Stomach (tissue), 9 donors: ENCODE data around the gene GNAO1. TPM values are rescaled to one million over a fixed set of nuclear protein-coding genes. Genes with fewer than 3 reads are reported as not detected.

Experiments used
- DNase-seq, 2 donors: peaks; one replicate each; pipeline versions ENCODE4 v3.0.0 to v3.0.0-alpha.2; 2013 to 2019
- H3K27ac ChIP-seq, 5 donors: fragments of 200-600 bp in 4 of 5; sonication (generic) in 4 of 5; one replicate each; pipeline ENCODE4 v1.5.1; 2013 to 2019; ENCODE audit warnings: mild to moderate bottlenecking in 1 of 5, moderate library complexity in 1 of 5
- H3K27me3 ChIP-seq, 3 donors: fragments of 200-600 bp; sonication (generic); one replicate each; pipeline ENCODE4 v1.5.1; 2017 to 2019; ENCODE audit warnings: mixed run types in 1 of 3
- H3K36me3 ChIP-seq, 4 donors: fragments of 200-600 bp; sonication (generic); 1 replicate in 3 of 4; 2 replicates in 1 of 4; pipeline ENCODE4 v1.5.1; 2016 to 2019
- H3K4me1 ChIP-seq, 4 donors: fragments of 200-600 bp; sonication (generic); one replicate each; pipeline ENCODE4 v1.5.1; 2016 to 2019
- H3K4me3 ChIP-seq, 4 donors: fragments of 200-600 bp; sonication (generic) in 3 of 4; one replicate each; pipeline ENCODE4 v1.5.1; 2016 to 2019; ENCODE audit warnings: mild to moderate bottlenecking in 1 of 4
- H3K9me3 ChIP-seq, 4 donors: fragments of 200-600 bp; sonication (generic); one replicate each; pipeline ENCODE4 v1.5.1; 2016 to 2019
- CTCF ChIP-seq, 7 experiments: fragments of 450-650 bp in 4 of 7; fragments of 200-600 bp in 3 of 7; sonication (generic) in 3 of 7; IDR thresholded peaks; one replicate each; pipeline ENCODE4 v1.5.1; 2016 to 2019; ENCODE audit warnings: antibody characterized with exemption in 7 of 7, control low read depth in 2 of 7, mild to moderate bottlenecking in 1 of 7
- EP300 ChIP-seq: sonication (generic); formaldehyde crosslinking; IDR thresholded peaks from one replicate; pipeline ENCODE4 v1.6.1; 2017; ENCODE audit warnings: antibody characterized with exemption
- POLR2A ChIP-seq, 4 donors: fragments of 450-650 bp; IDR thresholded peaks; one replicate each; pipeline ENCODE4 v1.6.1; 2016; ENCODE audit warnings: antibody characterized with exemption in 4 of 4, control low read depth in 2 of 4, mild to moderate bottlenecking in 1 of 4, moderate library complexity in 1 of 4
- POLR2AphosphoS5 ChIP-seq, 3 donors: sonication (generic); formaldehyde crosslinking; IDR thresholded peaks; one replicate each; pipeline ENCODE4 v1.6.1; 2016; ENCODE audit warnings: antibody characterized with exemption in 3 of 3
- WGBS, 5 donors: extraction: QIAGEN DNeasy Blood & Tissue Kit in 3 of 5; methylation state at CpG; one replicate each; pipeline versions ENCODE4 v1.1.5 to v1.1.7; 2013 to 2018; 5-methylcytosine and 5-hydroxymethylcytosine counted together
- intact Hi-C: fragments of 100-400 bp; cut with DNase I; formaldehyde crosslinking; loops from one replicate; pipeline ENCODE4 v1.15.1; 2023; ENCODE audit warnings: low total_unique reads
- polyA plus RNA-seq, 3 donors: library from polyadenylated mRNA; stranded (reverse); fragments of 200-250 nt; gene quantifications; one replicate each; pipeline ENCODE4 v1.2.3, GENCODE V29; 2013
- total RNA-seq, 5 donors: library from RNA; depleted of rRNA; stranded (reverse); fragments of >200 nt; gene quantifications; one replicate each; pipeline versions ENCODE4 v1.1.0 to v1.2.3, GENCODE V29; 2014 to 2016
- donor health status: healthy with polysubstance abuse.
- donor health status: Bipolar disorder and iron deficiency.
- donor health status: healthy.

Gene GNAO1
- total and polyA plus RNA-seq, 8 donors = 2.3 to 42.0 (median 4.7) TPM

- H3K4me3 ChIP-seq = no peak overlapping the region
- no peaks in the 10 kb centered on the region for H3K27me3 ChIP-seq
- intact Hi-C loops = loop anchor here (10.0 kb wide), 1 partner anchor 267 kb away; no protein-coding TSS in a partner anchor
- H3K4me1 ChIP-seq = no peaks in the 10 kb centered on the region
- H3K36me3 ChIP-seq = no peaks in the 10 kb centered on the region
- H3K27ac ChIP-seq = peak overlapping the region in 1 of 5 donors; percentile 3
- WGBS, 5 donors = 43 to 74% (median 70%) methylated on average over 5 to 11 of the region's 11 CpGs
- H3K9me3 ChIP-seq = no peaks in the 10 kb centered on the region
- no peak for TF ChIP-seq POLR2AphosphoS5 (IDR thresholded peaks at IDR 0.05)
- TF ChIP-seq CTCF (IDR thresholded peaks at IDR 0.05) = no peak
- no peak for TF ChIP-seq POLR2A (IDR thresholded peaks at IDR 0.05)
- TF ChIP-seq EP300 = no peak
- DNase-seq = no peak
Observed at GRCh38 chr16:56312028-56312300, 120.7 kb downstream of the GNAO1 start.

- no peak for DNase-seq
- 87 to 95% (median 89%) methylated on average over 7 of the region's 7 CpGs for WGBS, 5 donors
- H3K4me1 ChIP-seq = no peaks in the 10 kb centered on the region
- TF ChIP-seq POLR2AphosphoS5 (IDR thresholded peaks at IDR 0.05) (no peak), POLR2A (IDR thresholded peaks at IDR 0.05) (no peak), CTCF (IDR thresholded peaks at IDR 0.05) (no peak), EP300 (no peak)
- intact Hi-C loops = loop anchor here (10.0 kb wide), 1 partner anchor 268 kb away; no protein-coding TSS in a partner anchor
- H3K27ac ChIP-seq = no peak overlapping the region
- no peaks in the 10 kb centered on the region for H3K9me3 ChIP-seq
- H3K4me3 ChIP-seq = no peak overlapping the region
- H3K36me3 ChIP-seq = no peaks in the 10 kb centered on the region
- no peaks in the 10 kb centered on the region for H3K27me3 ChIP-seq
Observed at GRCh38 chr16:56312556-56312955, 121.3 kb downstream of the GNAO1 start.

GRCh38 chr16:56314244-56314850 lies 123.1 kb downstream of the GNAO1 start:
- Histone ChIP-seq H3K27ac (no peak overlapping the region), H3K9me3 (no peaks in the 10 kb centered on the region), H3K27me3 (peaks cover 0 to 6% (median 0%) of the 10 kb centered on the region in 3 donors), H3K4me1 (peaks cover 4 to 17% (median 11%) of the 10 kb centered on the region in 4 donors), H3K36me3 (no peaks in the 10 kb centered on the region), H3K4me3 (no peak overlapping the region)
- intact Hi-C loops = loop anchor here (10.0 kb wide), 1 partner anchor 270 kb away; no protein-coding TSS in a partner anchor
- WGBS, 5 donors = 83 to 86% (median 84%) methylated on average over 18 of the region's 18 CpGs
- DNase-seq = no peak
- TF ChIP-seq EP300 (no peak), CTCF (IDR thresholded peaks at IDR 0.05) (no peak), POLR2A (IDR thresholded peaks at IDR 0.05) (no peak), POLR2AphosphoS5 (IDR thresholded peaks at IDR 0.05) (no peak)

DNA sequence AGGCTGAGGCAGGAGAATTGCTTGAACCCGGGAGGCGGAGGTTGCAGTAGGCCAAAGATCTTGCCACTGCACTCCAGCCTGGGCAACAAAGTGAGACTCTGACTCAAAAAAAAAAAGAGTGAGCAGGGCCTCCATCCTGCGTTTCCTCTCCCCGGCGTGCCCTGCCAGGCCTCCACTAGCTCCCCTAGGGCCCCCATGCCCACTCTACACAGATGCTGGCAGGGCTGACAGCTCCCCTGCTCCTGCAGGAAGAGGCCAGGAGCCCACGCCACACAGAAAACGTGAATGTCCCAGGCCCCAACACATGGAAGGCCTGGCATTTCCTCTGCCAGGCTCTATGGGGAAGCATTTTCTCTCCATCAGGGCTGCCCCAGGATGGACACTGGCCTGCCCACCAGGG lies 124.7 kb downstream of the GNAO1 start:
- Histone ChIP-seq H3K4me3 (no peak overlapping the region), H3K9me3 (no peaks in the 10 kb centered on the region), H3K36me3 (no peaks in the 10 kb centered on the region), H3K27me3 (peaks cover 0 to 6% (median 0%) of the 10 kb centered on the region in 3 donors), H3K27ac (peak overlapping the region in 1 of 5 donors; percentile 26), H3K4me1 (peaks cover 4 to 18% (median 11%) of the 10 kb centered on the region in 4 donors)
- 84 to 94% (median 91%) methylated on average over 7 of the region's 7 CpGs for WGBS, 5 donors
- no peak for TF ChIP-seq CTCF (IDR thresholded peaks at IDR 0.05)
- TF ChIP-seq POLR2A (IDR thresholded peaks at IDR 0.05) = no peak
- TF ChIP-seq POLR2AphosphoS5 (IDR thresholded peaks at IDR 0.05) = no peak
- no peak for TF ChIP-seq EP300
- intact Hi-C loops = loop anchor here (5.0 to 10.0 kb wide), 2 partner anchors 271 to 374 kb away; no protein-coding TSS in a partner anchor
- no peak for DNase-seq
